MM.1S (cell line): ENCODE data around the gene FBH1.

Experiments
- DNase-seq: peaks from one replicate; pipeline ENCODE4 v3.0.0-alpha.2; 2015
- H2AFZ ChIP-seq: fragments of 300-600 bp; sonication (generic); 2 replicates; pipeline ENCODE4 v1.6.0; 2016; ENCODE audit warnings: antibody characterized with exemption, low read length
- H3F3A ChIP-seq: fragments of 300-600 bp; sonication (generic); 2 replicates; pipeline ENCODE4 v1.6.1; 2016; ENCODE audit warnings: mild to moderate bottlenecking, antibody characterized with exemption, low read length, moderate library complexity, mixed read lengths; ENCODE audit not compliant: insufficient read depth
- H3K27ac ChIP-seq: fragments of 300-600 bp; sonication (generic); 2 replicates; pipeline ENCODE4 v1.5.1; 2016; ENCODE audit warnings: mild to moderate bottlenecking, low read length
- H3K27me3 ChIP-seq: fragments of 300-600 bp; sonication (generic); replicated peaks from 2 replicates; pipeline ENCODE4 v1.6.0; 2016; ENCODE audit warnings: low read length; ENCODE audit not compliant: insufficient read depth
- H3K36me3 ChIP-seq: fragments of 300-600 bp; sonication (generic); replicated peaks from 2 replicates; pipeline ENCODE4 v1.6.1; 2016; ENCODE audit warnings: mild to moderate bottlenecking, low read length, mixed read lengths; ENCODE audit not compliant: insufficient read depth
- H3K4me1 ChIP-seq: fragments of 300-600 bp; sonication (generic); 2 replicates; pipeline ENCODE4 v1.6.1; 2016; ENCODE audit warnings: low read length, mixed read lengths
- H3K4me2 ChIP-seq: fragments of 300-600 bp; sonication (generic); 2 replicates; pipeline ENCODE4 v1.6.0; 2016; ENCODE audit warnings: low read depth, low read length
- H3K4me3 ChIP-seq: fragments of 300-600 bp; sonication (generic); 2 replicates; pipeline ENCODE4 v1.5.1; 2016; ENCODE audit warnings: low read length, mixed read lengths
- H3K79me2 ChIP-seq: fragments of 300-600 bp; sonication (generic); 2 replicates; pipeline ENCODE4 v1.6.1; 2016; ENCODE audit warnings: mixed run types, low read length, mixed read lengths
- H3K9ac ChIP-seq: fragments of 300-600 bp; sonication (generic); 2 replicates; pipeline ENCODE4 v1.6.1; 2016; ENCODE audit warnings: low read length, mixed read lengths
- H3K9me2 ChIP-seq: fragments of 300-600 bp; sonication (generic); replicated peaks from 2 replicates; pipeline ENCODE4 v1.6.1; 2016; ENCODE audit warnings: mild to moderate bottlenecking, low read length, mixed read lengths; ENCODE audit not compliant: insufficient read depth
- H3K9me3 ChIP-seq: fragments of 300-600 bp; sonication (generic); replicated peaks from 2 replicates; pipeline ENCODE4 v1.6.1; 2016; ENCODE audit warnings: mild to moderate bottlenecking, low read length, mixed read lengths; ENCODE audit not compliant: insufficient read depth
- H4K20me1 ChIP-seq: fragments of 300-600 bp; sonication (generic); 2 replicates; pipeline ENCODE4 v1.6.1; 2016; ENCODE audit warnings: mild to moderate bottlenecking, low read length, moderate library complexity, mixed read lengths; ENCODE audit not compliant: insufficient read depth
- EZH2 ChIP-seq: fragments of 300-600 bp; sonication (generic); optimal IDR thresholded peaks from 2 replicates; pipeline ENCODE3; 2017; ENCODE audit warnings: low read depth, mild to moderate bottlenecking, antibody characterized with exemption, low read length, mixed read lengths
- EZH2phosphoT487 ChIP-seq: fragments of 300-600 bp; sonication (generic); IDR thresholded peaks from 2 replicates; pipeline ENCODE4 v1.6.1; 2018; ENCODE audit warnings: antibody characterized with exemption, low read length
- TF ChIP-seq, protein P1 (sequence below): fragments of 300-600 bp; sonication (generic); IDR thresholded peaks from 2 replicates; pipeline ENCODE4 v1.5.1; 2016; ENCODE audit warnings: antibody characterized with exemption, low read length, mixed read lengths

The FBH1 gene

GRCh38 chr10:5942001-5942400 lies 52.0 kb downstream of the FBH1 start:
- Histone ChIP-seq H3K4me1 (no peaks in the 10 kb centered on the region), H3K36me3 (peaks cover 3% of the 10 kb centered on the region; the same call in 1 of the 2 replicates), H3K4me2 (no peak overlapping the region), H3F3A (0 out of 2 replicates have a peak, but pooled peaks cover 11% of the 10 kb centered on the region), H3K9me3 (no peaks in the 10 kb centered on the region), H3K79me2 (no peaks in the 10 kb centered on the region), H3K27me3 (no peaks in the 10 kb centered on the region), H3K27ac (no peak overlapping the region), H3K9ac (no peak overlapping the region), H3K9me2 (no peaks in the 10 kb centered on the region), H3K4me3 (no peak overlapping the region), H4K20me1 (no peaks in the 10 kb centered on the region), H2AFZ (no peak overlapping the region)
- DNase-seq = no peak
- TF ChIP-seq EZH2phosphoT487 (no peak), EZH2 (no peak)
- TF ChIP-seq, protein P1, sequence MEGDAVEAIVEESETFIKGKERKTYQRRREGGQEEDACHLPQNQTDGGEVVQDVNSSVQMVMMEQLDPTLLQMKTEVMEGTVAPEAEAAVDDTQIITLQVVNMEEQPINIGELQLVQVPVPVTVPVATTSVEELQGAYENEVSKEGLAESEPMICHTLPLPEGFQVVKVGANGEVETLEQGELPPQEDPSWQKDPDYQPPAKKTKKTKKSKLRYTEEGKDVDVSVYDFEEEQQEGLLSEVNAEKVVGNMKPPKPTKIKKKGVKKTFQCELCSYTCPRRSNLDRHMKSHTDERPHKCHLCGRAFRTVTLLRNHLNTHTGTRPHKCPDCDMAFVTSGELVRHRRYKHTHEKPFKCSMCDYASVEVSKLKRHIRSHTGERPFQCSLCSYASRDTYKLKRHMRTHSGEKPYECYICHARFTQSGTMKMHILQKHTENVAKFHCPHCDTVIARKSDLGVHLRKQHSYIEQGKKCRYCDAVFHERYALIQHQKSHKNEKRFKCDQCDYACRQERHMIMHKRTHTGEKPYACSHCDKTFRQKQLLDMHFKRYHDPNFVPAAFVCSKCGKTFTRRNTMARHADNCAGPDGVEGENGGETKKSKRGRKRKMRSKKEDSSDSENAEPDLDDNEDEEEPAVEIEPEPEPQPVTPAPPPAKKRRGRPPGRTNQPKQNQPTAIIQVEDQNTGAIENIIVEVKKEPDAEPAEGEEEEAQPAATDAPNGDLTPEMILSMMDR = no peak

DNA sequence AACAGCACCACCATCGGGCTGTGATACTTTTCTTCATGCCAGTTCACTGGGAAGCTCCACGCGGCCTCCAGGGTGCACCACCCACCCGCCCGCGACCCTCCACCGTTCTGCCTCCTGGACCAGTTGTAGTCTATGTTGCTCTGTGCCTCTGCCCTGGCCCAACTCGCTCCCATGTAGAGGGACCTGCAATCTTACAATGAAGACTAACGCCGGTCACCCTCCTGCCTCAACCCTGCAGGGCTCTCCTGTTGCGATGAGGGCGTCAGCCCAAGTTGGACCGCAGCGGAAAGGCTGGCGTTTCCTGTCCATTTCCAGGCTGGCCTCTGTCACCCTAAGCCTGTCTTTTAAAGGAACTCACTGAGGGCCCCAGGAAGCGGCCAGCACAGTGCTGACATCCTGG lies 52.4 kb downstream of the FBH1 start:
- H3K9ac ChIP-seq = no peak overlapping the region
- DNase-seq = no peak
- H3K79me2 ChIP-seq = no peaks in the 10 kb centered on the region
- no peaks in the 10 kb centered on the region for H4K20me1 ChIP-seq
- no peaks in the 10 kb centered on the region for H3K9me3 ChIP-seq
- TF ChIP-seq EZH2phosphoT487 = no peak
- TF ChIP-seq, protein P1 = no peak
- TF ChIP-seq EZH2 = no peak
- no peak overlapping the region for H3K4me3 ChIP-seq
- no peak overlapping the region for H3K27ac ChIP-seq
- H3K4me1 ChIP-seq = no peaks in the 10 kb centered on the region
- no peaks in the 10 kb centered on the region for H3K27me3 ChIP-seq
- 0 out of 2 replicates have a peak, but pooled peaks cover 11% of the 10 kb centered on the region for H3F3A ChIP-seq
- no peak overlapping the region for H3K4me2 ChIP-seq
- peaks cover 3% of the 10 kb centered on the region; the same call in 1 of the 2 replicates for H3K36me3 ChIP-seq
- no peaks in the 10 kb centered on the region for H3K9me2 ChIP-seq
- H2AFZ ChIP-seq = no peak overlapping the region

GRCh38 chr10:5943536-5943935 lies 53.5 kb downstream of the FBH1 start:
- no peak overlapping the region for H2AFZ ChIP-seq
- H3K27me3 ChIP-seq = no peaks in the 10 kb centered on the region
- H3K4me2 ChIP-seq = no peak overlapping the region
- no peak for DNase-seq
- H3F3A ChIP-seq = 0 out of 2 replicates have a peak, but pooled peaks cover 11% of the 10 kb centered on the region
- H3K4me1 ChIP-seq = no peaks in the 10 kb centered on the region
- no peaks in the 10 kb centered on the region for H4K20me1 ChIP-seq
- no peak overlapping the region for H3K9ac ChIP-seq
- no peaks in the 10 kb centered on the region for H3K36me3 ChIP-seq
- no peaks in the 10 kb centered on the region for H3K9me2 ChIP-seq
- TF ChIP-seq EZH2phosphoT487 = no peak
- TF ChIP-seq EZH2 = no peak
- TF ChIP-seq, protein P1 = no peak
- no peak overlapping the region for H3K27ac ChIP-seq
- H3K9me3 ChIP-seq = no peaks in the 10 kb centered on the region
- H3K4me3 ChIP-seq = no peak overlapping the region
- no peaks in the 10 kb centered on the region for H3K79me2 ChIP-seq
